H1 (cell line): Measurements from ENCODE around the gene ASZ1. TPM values are rescaled to one million over a fixed set of nuclear protein-coding genes. Genes with fewer than 3 reads are reported as not detected.

Source experiments
- CTCF ChIA-PET: fragments of 300-600 bp; sonication (Branson Sonifier 250); formaldehyde crosslinking; loops from one replicate; lab custom pipeline; 2021; ENCODE audit not compliant: partially characterized antibody; lab: Charles Lee
- POLR2A ChIA-PET: fragments of 300-600 bp; sonication (Branson Sonifier 250); formaldehyde crosslinking; loops from one replicate; lab custom pipeline; 2021; ENCODE audit warnings: inconsistent platforms; ENCODE audit not compliant: partially characterized antibody; lab: Charles Lee
- DNase-seq, 2 experiments: peaks; one replicate each; pipeline versions ENCODE4 v3.0.0 to v3.0.0-alpha.2; 2010 to 2022; ENCODE audit warnings: low spot score in 2 of 2, low read depth in 1 of 2, mixed read lengths in 1 of 2
- FAIRE-seq: peaks from 2 replicates; lab custom pipeline; 2011; peaks lifted over from hg19 to GRCh38; lab: Jason Lieb, UNC
- H2AFZ ChIP-seq: 2 replicates; pipeline ENCODE4 v1.8.1; 2012; ENCODE audit warnings: low read length, inconsistent platforms
- H2AK5ac ChIP-seq: 2 replicates; pipeline ENCODE4 v1.6.1; 2013; ENCODE audit warnings: low read depth, low read length
- H2BK120ac ChIP-seq: replicated peaks from 2 replicates; pipeline ENCODE3; 2013; ENCODE audit warnings: low read depth, low read length, inconsistent platforms
- H2BK12ac ChIP-seq: 2 replicates; pipeline ENCODE4 v1.6.1; 2013; ENCODE audit warnings: low read depth, low read length
- H2BK15ac ChIP-seq: 2 replicates; pipeline ENCODE4 v1.6.1; 2013; ENCODE audit warnings: low read length
- H2BK20ac ChIP-seq: 2 replicates; pipeline ENCODE4 v1.6.1; 2013; ENCODE audit warnings: low read length
- H2BK5ac ChIP-seq: 2 replicates; pipeline ENCODE4 v1.6.1; 2013; ENCODE audit warnings: low read depth, low read length
- H3K14ac ChIP-seq: 2 replicates; pipeline ENCODE4 v1.6.1; 2013; ENCODE audit warnings: inconsistent platforms; ENCODE audit not compliant: insufficient read length
- H3K18ac ChIP-seq: 2 replicates; pipeline ENCODE4 v1.6.1; 2013; ENCODE audit warnings: low read length; ENCODE audit errors: extremely low read depth
- H3K23ac ChIP-seq: 2 replicates; pipeline ENCODE4 v1.6.1; 2013; ENCODE audit warnings: inconsistent platforms; ENCODE audit not compliant: insufficient read length
- H3K23me2 ChIP-seq: 2 replicates; pipeline ENCODE4 v1.6.1; 2013; ENCODE audit warnings: low read depth, low read length
- H3K27ac ChIP-seq: 2 replicates; pipeline ENCODE4 v1.6.1; 2011; ENCODE audit warnings: low read depth, low read length, inconsistent platforms
- H3K27me3 ChIP-seq, 4 experiments: replicated peaks in 1 of 4; 1 replicate in 1 of 4; 2 replicates in 3 of 4; pipeline versions ENCODE4 v1.6.1 to v1.8.1; 2011 to 2013; ENCODE audit warnings: low read length in 3 of 4, mild to moderate bottlenecking in 3 of 4, inconsistent platforms in 2 of 4, mixed read lengths in 2 of 4, moderate library complexity in 1 of 4; ENCODE audit not compliant: control insufficient read depth in 3 of 4, insufficient read depth in 3 of 4; ENCODE audit errors: extremely low read depth in 1 of 4
- H3K36me3 ChIP-seq, 4 experiments: 2 replicates each; pipeline versions ENCODE4 v1.6.1 to v1.8.1; 2011 to 2013; ENCODE audit warnings: mild to moderate bottlenecking in 4 of 4, low read length in 3 of 4, moderate library complexity in 2 of 4, control low read depth in 1 of 4, inconsistent platforms in 1 of 4; ENCODE audit not compliant: insufficient read depth in 4 of 4, control insufficient read depth in 2 of 4
- H3K4ac ChIP-seq: replicated peaks from 2 replicates; pipeline ENCODE3; 2013; ENCODE audit warnings: low read length, low read depth, mixed read lengths, inconsistent platforms; ENCODE audit not compliant: insufficient read length
- H3K4me1 ChIP-seq, 4 experiments: replicated peaks in 1 of 4; 1 replicate in 1 of 4; 2 replicates in 3 of 4; pipeline versions ENCODE4 v1.6.1 to v1.8.1; 2011 to 2013; ENCODE audit warnings: low read length in 3 of 4, inconsistent platforms in 2 of 4, mixed read lengths in 1 of 4; ENCODE audit not compliant: insufficient read depth in 4 of 4, control insufficient read depth in 3 of 4
- H3K4me2 ChIP-seq, 2 experiments: 2 replicates each; pipeline versions ENCODE4 v1.6.1 to v1.8.1; 2011 to 2013; ENCODE audit warnings: low read depth in 2 of 2, low read length in 2 of 2, control low read depth in 1 of 2, inconsistent platforms in 1 of 2, mild to moderate bottlenecking in 1 of 2; ENCODE audit not compliant: insufficient read depth in 1 of 2
- H3K4me3 ChIP-seq, 4 experiments: fragments of 200-600, 300-600 bp in 1 of 4; sonication (generic), shearing (Covaris generic), sonication (Bioruptor Twin) in 1 of 4; 2 replicates each; pipeline versions ENCODE4 v1.5.1 to v1.8.1; 2011 to 2016; ENCODE audit warnings: low read length in 4 of 4, low read depth in 3 of 4, control low read depth in 2 of 4, inconsistent platforms in 2 of 4, mild to moderate bottlenecking in 2 of 4, mixed read lengths in 1 of 4, moderate library complexity in 1 of 4; ENCODE audit not compliant: insufficient read depth in 2 of 4; ENCODE audit errors: extremely low read depth in 1 of 4
- H3K56ac ChIP-seq: replicated peaks from 2 replicates; pipeline ENCODE3; 2013; ENCODE audit warnings: low read depth, mild to moderate bottlenecking, mixed read lengths, low read length, inconsistent platforms; ENCODE audit not compliant: insufficient read length
- H3K79me1 ChIP-seq: 2 replicates; pipeline ENCODE4 v1.6.1; 2013; ENCODE audit warnings: low read depth, low read length, control low read depth
- H3K79me2 ChIP-seq, 2 experiments: 2 replicates each; pipeline versions ENCODE4 v1.6.1 to v1.8.1; 2012 to 2013; ENCODE audit warnings: low read length in 2 of 2, mild to moderate bottlenecking in 2 of 2, inconsistent platforms in 1 of 2; ENCODE audit not compliant: insufficient read depth in 2 of 2, control insufficient read depth in 1 of 2
- H3K9ac ChIP-seq, 4 experiments: replicated peaks in 1 of 4; 1 replicate in 1 of 4; 2 replicates in 3 of 4; pipeline versions ENCODE4 v1.6.1 to v1.8.1; 2011 to 2013; ENCODE audit warnings: low read depth in 3 of 4, low read length in 3 of 4, control low read depth in 2 of 4, mild to moderate bottlenecking in 2 of 4, moderate library complexity in 2 of 4, inconsistent platforms in 1 of 4; ENCODE audit errors: extremely low read depth in 1 of 4
- H3K9me3 ChIP-seq, 2 experiments: 2 replicates each; pipeline versions ENCODE4 v1.6.1 to v1.8.1; 2012 to 2013; ENCODE audit warnings: mild to moderate bottlenecking in 2 of 2, moderate library complexity in 2 of 2, control low read depth in 1 of 2, inconsistent platforms in 1 of 2, low read depth in 1 of 2, low read length in 1 of 2, mixed read lengths in 1 of 2; ENCODE audit not compliant: insufficient read depth in 2 of 2
- H4K20me1 ChIP-seq, 2 experiments: replicated peaks in 1 of 2; 2 replicates each; pipeline versions ENCODE3 to v1.8.1; 2011 to 2013; ENCODE audit warnings: inconsistent platforms in 2 of 2, low read length in 2 of 2, mild to moderate bottlenecking in 1 of 2; ENCODE audit not compliant: insufficient read depth in 2 of 2, control insufficient read depth in 1 of 2
- H4K5ac ChIP-seq: 2 replicates; pipeline ENCODE4 v1.6.1; 2013; ENCODE audit warnings: low read length, low read depth, mixed read lengths, inconsistent platforms; ENCODE audit not compliant: insufficient read length
- H4K8ac ChIP-seq: 2 replicates; pipeline ENCODE4 v1.8.0; 2013; ENCODE audit warnings: mild to moderate bottlenecking, moderate library complexity, low read length, inconsistent platforms; ENCODE audit not compliant: insufficient read depth; ENCODE audit errors: extremely low read depth
- H4K91ac ChIP-seq: replicated peaks from 2 replicates; pipeline ENCODE3; 2013; ENCODE audit warnings: low read length, mixed read lengths, inconsistent platforms; ENCODE audit not compliant: insufficient read length
- ASH2L ChIP-seq: fragments of 200-600, 300-600 bp; sonication (generic); IDR thresholded peaks from one replicate; pipeline ENCODE4 v1.7.1; 2017; ENCODE audit warnings: low read length
- CEBPB ChIP-seq: IDR thresholded peaks from 2 replicates; pipeline ENCODE4 v1.6.1; 2012; ENCODE audit warnings: low read depth, low read length
- CHD2 ChIP-seq: IDR thresholded peaks from 2 replicates; pipeline ENCODE4 v1.6.1; 2012; ENCODE audit warnings: low read length, improper control_type of control experiment
- GTF2F1 ChIP-seq: IDR thresholded peaks from 2 replicates; pipeline ENCODE4 v1.6.1; 2012; ENCODE audit warnings: low read depth, low read length, improper control_type of control experiment, borderline replicate concordance
- KDM1A ChIP-seq: fragments of 200-600, 300-600 bp; sonication (generic); IDR thresholded peaks from 2 replicates; pipeline ENCODE4 v1.7.1; 2016; ENCODE audit warnings: mild to moderate bottlenecking, low read length, borderline replicate concordance
- MAFK ChIP-seq: IDR thresholded peaks from 2 replicates; pipeline ENCODE4 v1.6.1; 2012; ENCODE audit warnings: low read depth, mild to moderate bottlenecking, improper control_type of control experiment, low read length
- PHF8 ChIP-seq: fragments of 200-600 bp; sonication (generic); conservative IDR thresholded peaks from 2 replicates; pipeline ENCODE4 v1.7.1; 2012; ENCODE audit warnings: low read depth, mild to moderate bottlenecking, inconsistent platforms, low read length, moderate library complexity
- RAD21 ChIP-seq, 2 experiments: IDR thresholded peaks in 1 of 2; conservative IDR thresholded peaks in 1 of 2; 2 replicates each; pipeline ENCODE4 v1.6.1; 2011; ENCODE audit warnings: low read depth in 2 of 2, low read length in 2 of 2, improper control_type of control experiment in 1 of 2, inconsistent platforms in 1 of 2, mild to moderate bottlenecking in 1 of 2, moderate library complexity in 1 of 2
- SP1 ChIP-seq: IDR thresholded peaks from 2 replicates; pipeline ENCODE4 v1.6.1; 2011; ENCODE audit warnings: low read depth, low read length
- WGBS, 2 experiments: shearing (Covaris generic) in 1 of 2; methylation state at CpG; one replicate each; pipeline versions ENCODE4 v1.1.6 to v1.1.7; 2013 to 2015; ENCODE audit warnings: low lambda C conversion rate in 2 of 2, mixed read lengths in 2 of 2, inconsistent platforms in 1 of 2, low coverage in 1 of 2, missing lambda C conversion rate in 1 of 2; ENCODE audit not compliant: insufficient replicate concordance in 2 of 2, insufficient coverage in 1 of 2, insufficient read length in 1 of 2; ENCODE audit errors: extremely low coverage in 1 of 2, missing lambda C conversion rate in 1 of 2; 5-methylcytosine and 5-hydroxymethylcytosine counted together
- polyA plus RNA-seq, 7 experiments: library from polyadenylated mRNA; depleted of rRNA in 3 of 7; stranded (reverse) in 5 of 7; unstranded in 2 of 7; fragments of >200 nt in 5 of 7; fragments of 200-250 nt in 2 of 7; gene quantifications; 1 replicate in 5 of 7; 2 replicates in 1 of 7; 4 replicates in 1 of 7; pipeline versions ENCODE4 v1.2.1 to v1.2.3, GENCODE V29; 2011 to 2013; ENCODE audit warnings: missing spikeins in 2 of 7, mixed read lengths in 2 of 7
- total RNA-seq: library from RNA; stranded (reverse); fragmentation: NEBNext Ultra II Directional; extraction: Animal tissue kit (Norgen Biotek cat#: 25700); gene quantifications from 2 replicates; pipeline ENCODE4 v1.2.1, GENCODE V29; 2021
- TF ChIP-seq, protein P1 (sequence below): IDR thresholded peaks from 2 replicates; pipeline ENCODE4 v1.6.1; 2012; ENCODE audit warnings: low read length, inconsistent platforms
- TF ChIP-seq, protein P2 (sequence below): IDR thresholded peaks from 2 replicates; pipeline ENCODE4 v1.6.1; 2011; ENCODE audit warnings: low read depth, mild to moderate bottlenecking, low read length; ENCODE audit not compliant: insufficient read depth

ASZ1 gene
- total and polyA plus RNA-seq, 2 of the 8 experiments (the other 6 are each of a cell fraction or from before 2014, with no cell fraction given), result not detected

DNA sequence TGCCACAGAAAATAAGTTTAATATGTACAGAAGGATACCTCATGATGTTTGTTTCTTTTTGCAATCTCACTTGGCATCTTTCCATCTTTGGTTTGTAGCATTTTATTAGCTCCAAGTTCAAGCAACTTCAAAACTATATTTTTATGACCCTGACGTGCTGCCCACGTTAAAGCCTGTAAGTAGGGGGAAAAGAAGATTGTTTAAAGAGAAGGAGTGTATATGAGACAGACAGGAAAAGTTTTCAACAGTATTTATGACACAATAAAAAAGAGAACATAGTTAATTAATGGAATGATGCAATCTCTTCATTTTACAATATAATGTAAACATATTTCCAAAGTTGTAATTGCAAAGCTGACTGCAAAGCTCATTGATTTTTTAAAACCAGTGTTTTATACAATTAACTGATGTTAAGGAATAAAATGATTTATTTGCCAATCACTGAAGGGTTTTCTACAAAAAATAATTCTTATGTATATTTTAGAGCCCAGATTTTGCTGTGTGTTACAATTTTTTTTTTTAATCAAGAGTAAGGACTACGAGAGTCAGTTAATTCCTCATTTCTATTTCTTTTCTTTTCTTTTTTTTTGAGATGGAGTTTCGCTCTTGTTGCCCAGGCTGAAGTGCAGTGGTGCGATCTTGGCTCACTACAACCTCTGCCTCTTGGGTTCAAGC is 42.5 kb downstream of the ASZ1 start:
- Histone ChIP-seq H3K4me2 (no peak overlapping the region), H3K4me1 (no peaks in the 10 kb centered on the region), H2BK15ac (no peak overlapping the region), H3K23ac (no peak overlapping the region), H3K9ac (no peak overlapping the region), H3K18ac (no peak overlapping the region), H2BK20ac (no peak overlapping the region), H3K79me2 (no peaks in the 10 kb centered on the region), H3K27ac (no peak overlapping the region), H2AK5ac (no peak overlapping the region), H2BK12ac (no peak overlapping the region), H3K36me3 (no peaks in the 10 kb centered on the region), H4K5ac (no peak overlapping the region), H4K91ac (no peak overlapping the region), H3K23me2 (no peaks in the 10 kb centered on the region), H4K8ac (no peak overlapping the region), H3K4me3 (no peak overlapping the region), H2BK120ac (no peak overlapping the region), H3K27me3 (peaks cover 0 to 2% (median 0%) of the 10 kb centered on the region in 4 experiments; a peak in 1 of 7 replicates), H2AFZ (no peak overlapping the region), H3K9me3 (no peaks in the 10 kb centered on the region), H2BK5ac (no peak overlapping the region), H3K4ac (no peak overlapping the region), H3K79me1 (no peaks in the 10 kb centered on the region), H4K20me1 (no peaks in the 10 kb centered on the region), H3K14ac (no peak overlapping the region), H3K56ac (no peak overlapping the region)
- POLR2A ChIA-PET, result no interaction called here
- DNase-seq (no peak), FAIRE-seq (no peak)
- 95% methylated on average over 5 of the region's 5 CpGs; no CpG with 5 or more reads in 1 of the 2 experiments for WGBS, 2 experiments
- CTCF ChIA-PET, result interaction anchor here (0.6 to 1.2 kb wide), 9 partner anchors 16 to 529 kb away, joined by 3 to 8 read pairs (median 3); no protein-coding TSS in a partner anchor
- TF ChIP-seq, protein P1, sequence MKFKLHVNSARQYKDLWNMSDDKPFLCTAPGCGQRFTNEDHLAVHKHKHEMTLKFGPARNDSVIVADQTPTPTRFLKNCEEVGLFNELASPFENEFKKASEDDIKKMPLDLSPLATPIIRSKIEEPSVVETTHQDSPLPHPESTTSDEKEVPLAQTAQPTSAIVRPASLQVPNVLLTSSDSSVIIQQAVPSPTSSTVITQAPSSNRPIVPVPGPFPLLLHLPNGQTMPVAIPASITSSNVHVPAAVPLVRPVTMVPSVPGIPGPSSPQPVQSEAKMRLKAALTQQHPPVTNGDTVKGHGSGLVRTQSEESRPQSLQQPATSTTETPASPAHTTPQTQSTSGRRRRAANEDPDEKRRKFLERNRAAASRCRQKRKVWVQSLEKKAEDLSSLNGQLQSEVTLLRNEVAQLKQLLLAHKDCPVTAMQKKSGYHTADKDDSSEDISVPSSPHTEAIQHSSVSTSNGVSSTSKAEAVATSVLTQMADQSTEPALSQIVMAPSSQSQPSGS, result no peak
- TF ChIP-seq KDM1A (no peak), CHD2 (no peak), GTF2F1 (no peak), RAD21 (IDR thresholded peaks at IDR 0.05 in 1 of 2, conservative IDR thresholded peaks at IDR 0.05 in 1 of 2; ENCODE audit: low read depth in 2 of 2, low read length in 2 of 2) (no peak), MAFK (no peak), CEBPB (no peak), SP1 (no peak), PHF8 (no peak), ASH2L (no peak)
- TF ChIP-seq, protein P2, sequence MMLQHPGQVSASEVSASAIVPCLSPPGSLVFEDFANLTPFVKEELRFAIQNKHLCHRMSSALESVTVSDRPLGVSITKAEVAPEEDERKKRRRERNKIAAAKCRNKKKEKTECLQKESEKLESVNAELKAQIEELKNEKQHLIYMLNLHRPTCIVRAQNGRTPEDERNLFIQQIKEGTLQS, result no peak
